22Rv1 (cell line): ENCODE results near the gene PTPRG.

Experiments
- H3K27ac ChIP-seq: fragments of 450-650 bp; 2 replicates; pipeline ENCODE4 v1.5.1; 2017
- CTCF ChIP-seq: fragments of 450-650 bp; IDR thresholded peaks from 2 replicates; pipeline ENCODE4 v1.5.1; 2017; ENCODE audit warnings: mild to moderate bottlenecking
- ZFX ChIP-seq: fragments of 450-650 bp; IDR thresholded peaks from 2 replicates; pipeline ENCODE4 v1.6.1; 2017; ENCODE audit warnings: antibody characterized with exemption, borderline replicate concordance

PTPRG gene

GRCh38 chr3:62169906-62170660 is 608.7 kb downstream of the PTPRG start:
- no peak overlapping the region for H3K27ac ChIP-seq
- TF ChIP-seq ZFX = no peak
- TF ChIP-seq CTCF = no peak

GRCh38 chr3:62171789-62172188 is 610.4 kb downstream of the PTPRG start:
- no peak overlapping the region for H3K27ac ChIP-seq
- TF ChIP-seq ZFX = no peak
- TF ChIP-seq CTCF = no peak

- no peak for TF ChIP-seq CTCF
- TF ChIP-seq ZFX = no peak
- H3K27ac ChIP-seq = no peak overlapping the region
These were observed 610.8 kb downstream of the PTPRG start for GRCh38 chr3:62172199-62172598.

GRCh38 chr3:62173939-62174515 is 612.7 kb downstream of the PTPRG start:
- no peak overlapping the region for H3K27ac ChIP-seq
- TF ChIP-seq ZFX (no peak), CTCF (no peak)

- TF ChIP-seq CTCF (no peak), ZFX (no peak)
- H3K27ac ChIP-seq = no peak overlapping the region
These were observed 613.8 kb downstream of the PTPRG start for GRCh38 chr3:62175161-62175560.

- no peak overlapping the region for H3K27ac ChIP-seq
- TF ChIP-seq ZFX (no peak), CTCF (no peak)
These were observed 616.7 kb downstream of the PTPRG start for GRCh38 chr3:62178032-62178431.
